Bone marrow (tissue), 2 donors: ENCODE results near the gene SLIT3.

ENCODE experiments used
- DNase-seq, 2 donors: peaks; one replicate each; lab custom pipeline; 2025; lab: John Stamatoyannopoulos, UW

Gene SLIT3

GRCh38 chr5:168860081-168860480 is 440.9 kb downstream of the SLIT3 start:
- DNase-seq: no peak

GRCh38 chr5:168859471-168859870 is 441.5 kb downstream of the SLIT3 start:
- no peak for DNase-seq

- DNase-seq: no peak
These were observed 441.9 kb downstream of the SLIT3 start for GRCh38 chr5:168858994-168859393.

GRCh38 chr5:168858371-168858770 is 442.6 kb downstream of the SLIT3 start:
- no peak for DNase-seq

GRCh38 chr5:168853972-168854371 is 447.0 kb downstream of the SLIT3 start:
- no peak for DNase-seq

GRCh38 chr5:168852329-168852728 is 448.6 kb downstream of the SLIT3 start:
- DNase-seq: no peak

GRCh38 chr5:168851902-168852321 is 449.0 kb downstream of the SLIT3 start:
- DNase-seq: no peak

- no peak for DNase-seq
These were observed 450.3 kb downstream of the SLIT3 start for GRCh38 chr5:168850683-168851082.

- no peak for DNase-seq
These were observed 452.4 kb downstream of the SLIT3 start for GRCh38 chr5:168848569-168848968.

- no peak for DNase-seq
These were observed 453.3 kb downstream of the SLIT3 start for GRCh38 chr5:168847511-168848073.

GRCh38 chr5:168844922-168845296 is 456.0 kb downstream of the SLIT3 start:
- no peak for DNase-seq

- no peak for DNase-seq
These were observed 456.7 kb downstream of the SLIT3 start for GRCh38 chr5:168844016-168844921.

- no peak for DNase-seq
These were observed 457.5 kb downstream of the SLIT3 start for GRCh38 chr5:168843277-168844015.

GRCh38 chr5:168842571-168843205 is 458.3 kb downstream of the SLIT3 start:
- no peak for DNase-seq

- no peak for DNase-seq
These were observed 463.1 kb downstream of the SLIT3 start for GRCh38 chr5:168837852-168838251.

- DNase-seq: no peak
These were observed 464.2 kb downstream of the SLIT3 start for GRCh38 chr5:168836603-168837231.

- no peak for DNase-seq
These were observed 467.0 kb downstream of the SLIT3 start for GRCh38 chr5:168833936-168834335.

GRCh38 chr5:168833383-168833782 is 467.6 kb downstream of the SLIT3 start:
- DNase-seq: no peak

- DNase-seq: no peak
These were observed 468.6 kb downstream of the SLIT3 start for GRCh38 chr5:168832308-168832707.

GRCh38 chr5:168831383-168831782 is 469.6 kb downstream of the SLIT3 start:
- DNase-seq: no peak

- DNase-seq: no peak
These were observed 470.1 kb downstream of the SLIT3 start for GRCh38 chr5:168830833-168831232.

- no peak for DNase-seq
These were observed 471.0 kb downstream of the SLIT3 start for GRCh38 chr5:168829922-168830417.
